ENCODE data around the gene SLC35F1.

Gene SLC35F1

DNA sequence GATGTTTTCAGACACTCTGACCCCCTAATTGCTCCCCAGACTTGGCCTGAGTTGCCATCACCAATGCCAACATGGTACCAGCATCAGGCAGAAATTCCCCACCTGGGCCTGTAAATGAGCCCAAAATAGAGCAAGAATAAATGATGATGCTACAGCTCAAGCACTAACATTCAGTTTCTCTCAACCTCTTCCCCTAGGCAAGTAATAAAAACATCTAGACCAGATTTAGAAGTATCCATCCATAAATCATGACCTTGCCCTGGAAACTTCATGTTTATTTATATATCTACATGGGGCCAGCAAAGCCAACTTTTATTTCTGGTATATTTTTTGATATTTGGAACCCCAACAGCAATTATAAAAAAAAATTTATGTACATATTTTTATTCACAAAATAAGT lies 419.6 kb downstream of the SLC35F1 start:
- no peak overlapping the region for H3K27ac ChIP-seq (replicated peaks)
- H3K27me3 ChIP-seq (ENCODE audit: insufficient read depth, poor library complexity, severe bottlenecking), result no peaks in the 10 kb centered on the region
- no peak overlapping the region for H3K4me3 ChIP-seq (replicated peaks; ENCODE audit: insufficient read depth, low read length)
- TF ChIP-seq SPI1 (IDR thresholded peaks at IDR 0.05; ENCODE audit: borderline replicate concordance, low read depth) (no peak), POLR2AphosphoS5 (IDR thresholded peaks at IDR 0.05; ENCODE audit: low read depth) (no peak), GABPA (IDR thresholded peaks at IDR 0.05; ENCODE audit: low read depth) (no peak)
- TF ChIP-seq, protein P1, sequence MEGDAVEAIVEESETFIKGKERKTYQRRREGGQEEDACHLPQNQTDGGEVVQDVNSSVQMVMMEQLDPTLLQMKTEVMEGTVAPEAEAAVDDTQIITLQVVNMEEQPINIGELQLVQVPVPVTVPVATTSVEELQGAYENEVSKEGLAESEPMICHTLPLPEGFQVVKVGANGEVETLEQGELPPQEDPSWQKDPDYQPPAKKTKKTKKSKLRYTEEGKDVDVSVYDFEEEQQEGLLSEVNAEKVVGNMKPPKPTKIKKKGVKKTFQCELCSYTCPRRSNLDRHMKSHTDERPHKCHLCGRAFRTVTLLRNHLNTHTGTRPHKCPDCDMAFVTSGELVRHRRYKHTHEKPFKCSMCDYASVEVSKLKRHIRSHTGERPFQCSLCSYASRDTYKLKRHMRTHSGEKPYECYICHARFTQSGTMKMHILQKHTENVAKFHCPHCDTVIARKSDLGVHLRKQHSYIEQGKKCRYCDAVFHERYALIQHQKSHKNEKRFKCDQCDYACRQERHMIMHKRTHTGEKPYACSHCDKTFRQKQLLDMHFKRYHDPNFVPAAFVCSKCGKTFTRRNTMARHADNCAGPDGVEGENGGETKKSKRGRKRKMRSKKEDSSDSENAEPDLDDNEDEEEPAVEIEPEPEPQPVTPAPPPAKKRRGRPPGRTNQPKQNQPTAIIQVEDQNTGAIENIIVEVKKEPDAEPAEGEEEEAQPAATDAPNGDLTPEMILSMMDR (IDR thresholded peaks at IDR 0.05; ENCODE audit: insufficient read depth, low read length), result no peak
- TF ChIP-seq, protein P2, sequence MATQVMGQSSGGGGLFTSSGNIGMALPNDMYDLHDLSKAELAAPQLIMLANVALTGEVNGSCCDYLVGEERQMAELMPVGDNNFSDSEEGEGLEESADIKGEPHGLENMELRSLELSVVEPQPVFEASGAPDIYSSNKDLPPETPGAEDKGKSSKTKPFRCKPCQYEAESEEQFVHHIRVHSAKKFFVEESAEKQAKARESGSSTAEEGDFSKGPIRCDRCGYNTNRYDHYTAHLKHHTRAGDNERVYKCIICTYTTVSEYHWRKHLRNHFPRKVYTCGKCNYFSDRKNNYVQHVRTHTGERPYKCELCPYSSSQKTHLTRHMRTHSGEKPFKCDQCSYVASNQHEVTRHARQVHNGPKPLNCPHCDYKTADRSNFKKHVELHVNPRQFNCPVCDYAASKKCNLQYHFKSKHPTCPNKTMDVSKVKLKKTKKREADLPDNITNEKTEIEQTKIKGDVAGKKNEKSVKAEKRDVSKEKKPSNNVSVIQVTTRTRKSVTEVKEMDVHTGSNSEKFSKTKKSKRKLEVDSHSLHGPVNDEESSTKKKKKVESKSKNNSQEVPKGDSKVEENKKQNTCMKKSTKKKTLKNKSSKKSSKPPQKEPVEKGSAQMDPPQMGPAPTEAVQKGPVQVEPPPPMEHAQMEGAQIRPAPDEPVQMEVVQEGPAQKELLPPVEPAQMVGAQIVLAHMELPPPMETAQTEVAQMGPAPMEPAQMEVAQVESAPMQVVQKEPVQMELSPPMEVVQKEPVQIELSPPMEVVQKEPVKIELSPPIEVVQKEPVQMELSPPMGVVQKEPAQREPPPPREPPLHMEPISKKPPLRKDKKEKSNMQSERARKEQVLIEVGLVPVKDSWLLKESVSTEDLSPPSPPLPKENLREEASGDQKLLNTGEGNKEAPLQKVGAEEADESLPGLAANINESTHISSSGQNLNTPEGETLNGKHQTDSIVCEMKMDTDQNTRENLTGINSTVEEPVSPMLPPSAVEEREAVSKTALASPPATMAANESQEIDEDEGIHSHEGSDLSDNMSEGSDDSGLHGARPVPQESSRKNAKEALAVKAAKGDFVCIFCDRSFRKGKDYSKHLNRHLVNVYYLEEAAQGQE (IDR thresholded peaks at IDR 0.05; ENCODE audit: insufficient replicate concordance, low read depth), result no peak
- DNase-seq (ENCODE audit: low read depth in 1 of 2, low spot score in 1 of 2), result no peak

DNA sequence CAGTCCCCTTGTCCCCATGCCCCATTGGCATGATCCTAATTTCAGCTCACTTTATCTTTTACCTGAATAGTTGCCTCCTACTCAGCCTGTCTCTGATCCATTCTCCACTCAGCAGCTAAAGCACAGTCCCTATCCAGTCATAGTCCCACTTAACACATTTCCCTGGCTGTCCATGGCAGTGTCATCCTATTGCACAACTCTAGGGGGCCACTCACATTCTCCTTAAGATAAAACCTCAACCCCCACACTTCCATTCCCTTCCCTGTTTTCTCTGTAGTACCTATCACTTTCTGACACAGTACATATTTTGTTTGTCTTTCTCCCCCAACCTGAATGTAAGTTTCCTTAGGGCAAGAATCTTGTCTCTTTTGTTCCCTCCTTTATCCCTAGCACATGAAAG lies 420.2 kb downstream of the SLC35F1 start:
- H3K27ac ChIP-seq (replicated peaks), result no peak overlapping the region
- H3K4me3 ChIP-seq (replicated peaks; ENCODE audit: insufficient read depth, low read length), result no peak overlapping the region
- TF ChIP-seq SPI1 (IDR thresholded peaks at IDR 0.05; ENCODE audit: borderline replicate concordance, low read depth) (no peak), POLR2AphosphoS5 (IDR thresholded peaks at IDR 0.05; ENCODE audit: low read depth) (no peak), GABPA (IDR thresholded peaks at IDR 0.05; ENCODE audit: low read depth) (no peak)
- TF ChIP-seq, protein P1 (IDR thresholded peaks at IDR 0.05; ENCODE audit: insufficient read depth, low read length), result no peak
- TF ChIP-seq, protein P2 (IDR thresholded peaks at IDR 0.05; ENCODE audit: insufficient replicate concordance, low read depth), result no peak
- H3K27me3 ChIP-seq (ENCODE audit: insufficient read depth, poor library complexity, severe bottlenecking), result no peaks in the 10 kb centered on the region
- DNase-seq (ENCODE audit: low read depth in 1 of 2, low spot score in 1 of 2), result no peak

DNA sequence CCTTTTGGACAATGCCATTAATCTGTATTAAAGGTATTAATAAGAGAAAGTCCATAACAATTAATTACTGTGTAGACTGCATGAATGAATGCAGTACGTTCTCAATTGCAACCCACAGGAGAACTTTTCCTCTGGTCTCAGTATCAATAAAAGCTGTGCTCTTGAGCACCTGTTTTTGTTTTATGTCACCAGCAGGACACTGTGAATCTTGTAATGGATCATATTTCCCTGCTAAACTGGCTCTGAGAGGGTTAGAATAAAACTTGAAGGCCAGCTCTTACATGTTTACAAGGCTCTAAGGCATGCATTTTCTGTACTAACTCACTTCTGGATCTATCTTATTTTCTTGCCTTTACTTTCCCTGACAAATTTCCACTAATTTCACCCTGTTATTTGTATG lies 426.7 kb downstream of the SLC35F1 start:
- TF ChIP-seq GABPA (IDR thresholded peaks at IDR 0.05; ENCODE audit: low read depth), result no peak
- TF ChIP-seq, protein P1 (IDR thresholded peaks at IDR 0.05; ENCODE audit: insufficient read depth, low read length), result no peak
- Histone ChIP-seq H3K4me3 (replicated peaks; ENCODE audit: insufficient read depth, low read length) (no peak overlapping the region), H3K27ac (replicated peaks) (no peak overlapping the region), H3K27me3 (ENCODE audit: insufficient read depth, poor library complexity, severe bottlenecking) (no peaks in the 10 kb centered on the region)
- no peak for DNase-seq (ENCODE audit: low read depth in 1 of 2, low spot score in 1 of 2)

DNA sequence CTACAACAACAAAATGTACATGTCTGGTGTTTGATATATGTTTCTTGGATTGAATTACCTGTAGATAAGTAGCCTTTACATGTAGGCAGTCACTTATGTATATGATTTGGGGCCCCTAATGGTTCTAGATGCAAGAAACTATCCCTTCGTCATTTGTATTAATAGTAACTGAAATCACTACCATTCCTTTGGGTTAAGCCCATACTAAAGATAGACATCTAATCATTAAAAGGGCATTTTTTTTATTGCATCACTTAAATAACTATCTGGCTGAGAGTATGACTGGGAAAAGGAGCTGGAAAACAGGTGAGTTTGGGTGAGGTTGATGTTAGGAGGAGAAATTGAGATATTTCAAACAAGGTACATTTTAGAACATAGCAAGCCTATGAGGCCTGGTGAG lies 427.6 kb downstream of the SLC35F1 start:
- Histone ChIP-seq H3K27me3 (ENCODE audit: insufficient read depth, poor library complexity, severe bottlenecking) (no peaks in the 10 kb centered on the region), H3K27ac (replicated peaks) (no peak overlapping the region), H3K4me3 (replicated peaks; ENCODE audit: insufficient read depth, low read length) (no peak overlapping the region)
- TF ChIP-seq, protein P1 (IDR thresholded peaks at IDR 0.05; ENCODE audit: insufficient read depth, low read length), result no peak
- TF ChIP-seq GABPA (IDR thresholded peaks at IDR 0.05; ENCODE audit: low read depth) (no peak), SPI1 (IDR thresholded peaks at IDR 0.05; ENCODE audit: borderline replicate concordance, low read depth) (no peak), POLR2AphosphoS5 (IDR thresholded peaks at IDR 0.05; ENCODE audit: low read depth) (no peak)
- TF ChIP-seq, protein P2 (IDR thresholded peaks at IDR 0.05; ENCODE audit: insufficient replicate concordance, low read depth), result no peak
- DNase-seq (ENCODE audit: low read depth in 1 of 2, low spot score in 1 of 2), result no peak

Measured in HL-60 (cell line).